GM12878 (cell line): Measurements from ENCODE around the gene LUM. TPM values are rescaled to one million over a fixed set of nuclear protein-coding genes. Genes with fewer than 3 reads are reported as not detected.

Experiments
- ATAC-seq: fragments of 200-7000 bp; cut with Tn5 transposase; 3 replicates; pipeline ENCODE4 v1.9.1; 2020; ENCODE audit warnings: mild to moderate bottlenecking, moderate library complexity
- BruUV-seq: library from RNA; stranded (reverse); fragments of 400-500 nt; replicated peaks from 2 replicates; lab custom pipeline; 2021; lab: Mats Ljungman, UMichigan
- CTCF ChIA-PET: fragments of 300-600 bp; sonication (Branson Sonifier 250); formaldehyde crosslinking; extraction: SDS; loops from one replicate; lab custom pipeline; 2021; ENCODE audit warnings: inconsistent platforms; lab: Yijun Ruan, JAX
- POLR2A ChIA-PET: fragments of 350-600 bp; formaldehyde crosslinking; extraction: SDS; loops from one replicate; lab custom pipeline; 2021; ENCODE audit warnings: inconsistent platforms; lab: Charles Lee
- RAD21 ChIA-PET: fragments of 300-600 bp; sonication (Branson Sonifier 250); formaldehyde crosslinking; loops from one replicate; lab custom pipeline; 2023; ENCODE audit warnings: antibody characterized with exemption; ENCODE audit not compliant: unreplicated experiment; lab: Charles Lee
- SMC1A ChIA-PET: fragments of 300-600 bp; sonication (Branson Sonifier 250); formaldehyde crosslinking; loops from one replicate; lab custom pipeline; 2023; ENCODE audit not compliant: unreplicated experiment, uncharacterized antibody; lab: Charles Lee
- DNase-seq: peaks from one replicate; pipeline ENCODE4 v3.0.0-alpha.2; 2011; ENCODE audit warnings: low read depth, low spot score
- FAIRE-seq: peaks from 3 replicates; lab custom pipeline; 2011; peaks lifted over from hg19 to GRCh38; lab: Jason Lieb, UNC
- H2AFZ ChIP-seq: 2 replicates; pipeline ENCODE4 v1.6.0; 2011; ENCODE audit warnings: low read depth, low read length, control low read depth; ENCODE audit not compliant: control insufficient read depth
- H3K27ac ChIP-seq: 2 replicates; pipeline ENCODE4 v1.5.1; 2011; ENCODE audit warnings: control low read depth; ENCODE audit not compliant: control insufficient read depth, insufficient read depth
- H3K27me3 ChIP-seq, 2 experiments: replicated peaks in 1 of 2; 2 replicates each; pipeline versions ENCODE4 v1.6.0 to v1.6.1; 2011; ENCODE audit warnings: low read length in 1 of 2; ENCODE audit not compliant: control insufficient read depth in 2 of 2, insufficient read depth in 2 of 2
- H3K36me3 ChIP-seq, 2 experiments: 2 replicates each; pipeline ENCODE4 v1.5.1; 2011; ENCODE audit warnings: low read length in 1 of 2; ENCODE audit not compliant: control insufficient read depth in 2 of 2, insufficient read depth in 2 of 2
- H3K4me1 ChIP-seq: 2 replicates; pipeline ENCODE4 v1.6.1; 2011; ENCODE audit warnings: mild to moderate bottlenecking, low read length, moderate library complexity, mixed read lengths; ENCODE audit not compliant: control insufficient read depth, insufficient read depth
- H3K4me2 ChIP-seq: 2 replicates; pipeline ENCODE4 v1.6.0; 2011; ENCODE audit warnings: control low read depth; ENCODE audit not compliant: control insufficient read depth, insufficient read depth
- H3K4me3 ChIP-seq: fragments of 200-600 bp; sonication (generic); 2 replicates; pipeline ENCODE4 v1.5.1; 2016
- H3K79me2 ChIP-seq: 2 replicates; pipeline ENCODE4 v1.6.0; 2011; ENCODE audit warnings: low read length; ENCODE audit not compliant: control insufficient read depth, insufficient read depth
- H3K9ac ChIP-seq: 2 replicates; pipeline ENCODE4 v1.8.0; 2011; ENCODE audit warnings: low read length, control low read depth, mixed read lengths; ENCODE audit not compliant: control insufficient read depth, insufficient read depth
- H3K9me3 ChIP-seq: replicated peaks from 3 replicates; pipeline ENCODE4 v1.5.1; 2011; ENCODE audit warnings: mild to moderate bottlenecking, low read length; ENCODE audit not compliant: control insufficient read depth, insufficient read depth
- H4K20me1 ChIP-seq: 2 replicates; pipeline ENCODE4 v1.6.0; 2011; ENCODE audit not compliant: control insufficient read depth, insufficient read depth
- BRCA1 ChIP-seq: IDR thresholded peaks from 2 replicates; pipeline ENCODE4 v1.6.1; 2011; ENCODE audit warnings: low read depth, low read length, improper control_type of control experiment
- CBX3 ChIP-seq: fragments of 200-600 bp; sonication (generic); IDR thresholded peaks from 2 replicates; pipeline ENCODE4 v1.6.1; 2016; ENCODE audit warnings: low read depth, borderline replicate concordance
- JUNB ChIP-seq: IDR thresholded peaks from 2 replicates; pipeline ENCODE4 v1.6.1; 2016; ENCODE audit warnings: antibody characterized with exemption, mild to moderate bottlenecking
- KAT2A ChIP-seq: conservative IDR thresholded peaks from 2 replicates; pipeline ENCODE4 v1.6.1; 2011; ENCODE audit warnings: low read depth, low read length; ENCODE audit not compliant: control insufficient read depth
- NBN ChIP-seq: fragments of 450-650 bp; IDR thresholded peaks from 2 replicates; pipeline ENCODE4 v1.6.1; 2016
- NRF1 ChIP-seq: conservative IDR thresholded peaks from 2 replicates; pipeline ENCODE4 v1.6.1; 2011; ENCODE audit warnings: mild to moderate bottlenecking, low read depth, low read length, improper control_type of control experiment
- POLR2AphosphoS5 ChIP-seq: IDR thresholded peaks from 2 replicates; pipeline ENCODE4 v1.6.1; 2011; ENCODE audit warnings: mild to moderate bottlenecking, low read length, inconsistent platforms
- SIX5 ChIP-seq: IDR thresholded peaks from 2 replicates; pipeline ENCODE4 v1.6.1; 2011; ENCODE audit warnings: mild to moderate bottlenecking, low read depth, low read length, moderate library complexity; ENCODE audit not compliant: severe bottlenecking
- WGBS: methylation state at CpG from one replicate; pipeline ENCODE4 v1.1.6; 2016; ENCODE audit warnings: low lambda C conversion rate; ENCODE audit not compliant: insufficient replicate concordance, insufficient coverage; ENCODE audit errors: missing lambda C conversion rate; 5-methylcytosine and 5-hydroxymethylcytosine counted together
- in situ Hi-C: fragments of 300-500 bp; cut with MboI; formaldehyde crosslinking; loops from 9 replicates; pipeline ENCODE4 v1.14.3; 2018; ENCODE audit warnings: mixed read lengths
- intact Hi-C: fragments of 100-400 bp; cut with micrococcal nuclease; formaldehyde crosslinking; loops from one replicate; pipeline ENCODE4 v1.14.2; 2022; ENCODE audit not compliant: unreplicated experiment
- polyA plus RNA-seq, 11 experiments: library from polyadenylated mRNA; depleted of rRNA in 4 of 11; unstranded in 6 of 11; stranded (reverse) in 5 of 11; fragments of >200 nt; fragmentation: Nextera tagmentation in 4 of 11; fragmentation: Illumina TruSeq in 1 of 11; extraction: Ambion mirVana in 4 of 11; extraction: Trizol in 1 of 11; gene quantifications; 1 replicate in 1 of 11; 2 replicates in 10 of 11; pipeline versions ENCODE4 v1.2.1 to v1.2.3, GENCODE V29; 2011 to 2016; ENCODE audit warnings: inconsistent platforms in 2 of 11, missing spikeins in 2 of 11, low read depth in 1 of 11
- total RNA-seq, 4 experiments: library from RNA; depleted of rRNA in 3 of 4; stranded (reverse); fragments of >200 nt in 3 of 4; fragmentation: Illumina TruSeq in 1 of 4; extraction: Trizol in 1 of 4; gene quantifications; 2 replicates each; pipeline versions ENCODE4 v1.2.1 to v1.2.3, GENCODE V29; 2013 to 2021
- TF ChIP-seq, protein P1 (sequence below): fragments of 450-650 bp; IDR thresholded peaks from 2 replicates; pipeline ENCODE4 v1.6.1; 2018; ENCODE audit warnings: mild to moderate bottlenecking, low read depth, moderate library complexity; ENCODE audit not compliant: partially characterized antibody
- TF ChIP-seq, protein P2 (sequence below): fragments of 450-650 bp; IDR thresholded peaks from 2 replicates; pipeline ENCODE4 v1.6.1; 2016; ENCODE audit warnings: mild to moderate bottlenecking

LUM gene
- total and polyA plus RNA-seq, 10 of the 15 experiments (the other 5 are each of a cell fraction or from before 2014, with no cell fraction given) = 0.09 to 0.31 TPM; not detected in 8

DNA sequence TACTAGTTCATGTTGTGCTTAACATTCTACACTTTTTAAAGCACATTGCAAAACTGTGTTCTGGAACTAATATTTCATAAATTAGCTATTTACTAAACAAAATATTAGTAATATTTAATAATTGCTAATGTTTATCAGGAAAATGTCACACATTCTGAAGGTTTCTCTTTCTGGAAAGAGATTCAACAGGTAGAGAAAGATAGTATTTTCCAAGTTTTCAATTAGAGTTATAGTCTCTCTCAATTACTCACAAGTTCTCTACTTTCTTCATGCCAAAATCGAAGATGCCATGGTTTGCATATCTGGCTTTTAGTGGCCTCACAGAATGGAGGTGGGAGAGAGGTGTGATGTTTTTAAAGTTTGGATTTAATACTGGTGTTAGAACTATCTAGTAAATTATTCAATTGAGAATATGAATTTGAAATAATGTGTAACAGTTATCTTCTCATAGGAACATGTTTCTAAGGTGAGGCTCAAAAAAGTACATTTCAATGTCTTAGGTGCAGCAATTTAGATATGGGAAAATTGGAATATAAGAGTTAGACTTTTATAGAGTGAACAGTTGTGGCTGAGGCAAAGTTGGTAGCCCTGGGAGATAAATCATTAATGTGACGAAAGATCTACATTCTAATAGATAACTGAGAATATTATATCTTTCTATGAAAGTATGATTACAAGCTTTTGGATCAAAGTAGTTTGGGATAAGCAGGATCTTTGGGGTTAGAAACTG lies 1.5 kb downstream of the LUM start:
- FAIRE-seq (no peak), ATAC-seq (no peak), DNase-seq (no peak)
- Histone ChIP-seq H3K4me3 (no peak overlapping the region), H3K79me2 (no peaks in the 10 kb centered on the region), H3K9me3 (no peaks in the 10 kb centered on the region), H3K27ac (no peak overlapping the region), H4K20me1 (no peaks in the 10 kb centered on the region), H3K9ac (no peak overlapping the region), H3K27me3 (no peaks in the 10 kb centered on the region), H3K36me3 (no peaks in the 10 kb centered on the region), H3K4me2 (no peak overlapping the region), H2AFZ (no peak overlapping the region), H3K4me1 (no peaks in the 10 kb centered on the region)
- TF ChIP-seq KAT2A (no peak), NBN (no peak), JUNB (no peak), SIX5 (no peak), CBX3 (no peak), NRF1 (no peak), BRCA1 (no peak), POLR2AphosphoS5 (no peak)
- TF ChIP-seq, protein P1, sequence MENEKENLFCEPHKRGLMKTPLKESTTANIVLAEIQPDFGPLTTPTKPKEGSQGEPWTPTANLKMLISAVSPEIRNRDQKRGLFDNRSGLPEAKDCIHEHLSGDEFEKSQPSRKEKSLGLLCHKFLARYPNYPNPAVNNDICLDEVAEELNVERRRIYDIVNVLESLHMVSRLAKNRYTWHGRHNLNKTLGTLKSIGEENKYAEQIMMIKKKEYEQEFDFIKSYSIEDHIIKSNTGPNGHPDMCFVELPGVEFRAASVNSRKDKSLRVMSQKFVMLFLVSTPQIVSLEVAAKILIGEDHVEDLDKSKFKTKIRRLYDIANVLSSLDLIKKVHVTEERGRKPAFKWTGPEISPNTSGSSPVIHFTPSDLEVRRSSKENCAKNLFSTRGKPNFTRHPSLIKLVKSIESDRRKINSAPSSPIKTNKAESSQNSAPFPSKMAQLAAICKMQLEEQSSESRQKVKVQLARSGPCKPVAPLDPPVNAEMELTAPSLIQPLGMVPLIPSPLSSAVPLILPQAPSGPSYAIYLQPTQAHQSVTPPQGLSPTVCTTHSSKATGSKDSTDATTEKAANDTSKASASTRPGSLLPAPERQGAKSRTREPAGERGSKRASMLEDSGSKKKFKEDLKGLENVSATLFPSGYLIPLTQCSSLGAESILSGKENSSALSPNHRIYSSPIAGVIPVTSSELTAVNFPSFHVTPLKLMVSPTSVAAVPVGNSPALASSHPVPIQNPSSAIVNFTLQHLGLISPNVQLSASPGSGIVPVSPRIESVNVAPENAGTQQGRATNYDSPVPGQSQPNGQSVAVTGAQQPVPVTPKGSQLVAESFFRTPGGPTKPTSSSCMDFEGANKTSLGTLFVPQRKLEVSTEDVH = no peak
- TF ChIP-seq, protein P2, sequence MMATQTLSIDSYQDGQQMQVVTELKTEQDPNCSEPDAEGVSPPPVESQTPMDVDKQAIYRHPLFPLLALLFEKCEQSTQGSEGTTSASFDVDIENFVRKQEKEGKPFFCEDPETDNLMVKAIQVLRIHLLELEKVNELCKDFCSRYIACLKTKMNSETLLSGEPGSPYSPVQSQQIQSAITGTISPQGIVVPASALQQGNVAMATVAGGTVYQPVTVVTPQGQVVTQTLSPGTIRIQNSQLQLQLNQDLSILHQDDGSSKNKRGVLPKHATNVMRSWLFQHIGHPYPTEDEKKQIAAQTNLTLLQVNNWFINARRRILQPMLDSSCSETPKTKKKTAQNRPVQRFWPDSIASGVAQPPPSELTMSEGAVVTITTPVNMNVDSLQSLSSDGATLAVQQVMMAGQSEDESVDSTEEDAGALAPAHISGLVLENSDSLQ = no peak
- intact Hi-C loops = loop anchor here (1.0 to 5.0 kb wide), 2 partner anchors 131 to 218 kb away; no protein-coding TSS in a partner anchor
- ChIA-PET RAD21 (interaction anchor here (0.9 to 6.4 kb wide), 7 partner anchors 11 to 218 kb away, joined by 3 to 29 read pairs (median 3); no protein-coding TSS in a partner anchor), SMC1A (interaction anchor here (0.7 to 3.9 kb wide), 14 partner anchors 9 to 167 kb away, joined by 3 to 23 read pairs (median 4); no protein-coding TSS in a partner anchor), POLR2A (no interaction called here), CTCF (interaction anchor here (0.7 to 6.3 kb wide), 26 partner anchors 9 to 278 kb away, joined by 3 to 88 read pairs (median 7); no protein-coding TSS in a partner anchor)
- in situ Hi-C loops = loop anchor here (5.0 kb wide), 1 partner anchor 127 kb away; no protein-coding TSS in a partner anchor
- WGBS = 42% methylated on average over 2 of the region's 2 CpGs
- BruUV-seq = no TSS peak
